Measurements from ENCODE around the gene IL24.

Gene IL24

GRCh38 chr1:206946261-206946660 lies 49.0 kb downstream of the IL24 start, which contains the start of gene PIGR:
TSS of gene PIGR (minus strand) at chr1:206946466. CDS start at chr1:206940531, 5,935 bp downstream.
- TF ChIP-seq CTCF (IDR thresholded peaks at IDR 0.05; ENCODE audit: borderline replicate concordance, insufficient read depth, low read depth, low read length), result no peak
- no peak within 1 kb of the TSS for H3K4me3 ChIP-seq (ENCODE audit: low read depth, low read length)

GRCh38 chr1:206947255-206947654 lies 50.0 kb downstream of the IL24 start:
- TF ChIP-seq CTCF (IDR thresholded peaks at IDR 0.05; ENCODE audit: borderline replicate concordance, insufficient read depth, low read depth, low read length), result no peak
- no peak overlapping the region for H3K4me3 ChIP-seq (ENCODE audit: low read depth, low read length)

GRCh38 chr1:206949208-206949607 lies 52.0 kb downstream of the IL24 start:
- no peak for TF ChIP-seq CTCF (IDR thresholded peaks at IDR 0.05; ENCODE audit: borderline replicate concordance, insufficient read depth, low read depth, low read length)

GRCh38 chr1:206949641-206950040 lies 52.4 kb downstream of the IL24 start:
- no peak for TF ChIP-seq CTCF (IDR thresholded peaks at IDR 0.05; ENCODE audit: borderline replicate concordance, insufficient read depth, low read depth, low read length)

More at GRCh38 chr1:206949208-206949607, 52.0 kb downstream of the IL24 start:
- no peak overlapping the region for H3K4me3 ChIP-seq (ENCODE audit: low read depth, low read length)

GRCh38 chr1:206951318-206952100 lies 54.3 kb downstream of the IL24 start:
- no peak overlapping the region for H3K4me3 ChIP-seq (ENCODE audit: low read depth, low read length)
- TF ChIP-seq CTCF (IDR thresholded peaks at IDR 0.05; ENCODE audit: borderline replicate concordance, insufficient read depth, low read depth, low read length), result no peak

More at GRCh38 chr1:206949641-206950040, 52.4 kb downstream of the IL24 start:
- no peak overlapping the region for H3K4me3 ChIP-seq (ENCODE audit: low read depth, low read length)

- no peak overlapping the region for H3K4me3 ChIP-seq (ENCODE audit: low read depth, low read length)
- TF ChIP-seq CTCF (IDR thresholded peaks at IDR 0.05; ENCODE audit: borderline replicate concordance, insufficient read depth, low read depth, low read length), result no peak
Observed at GRCh38 chr1:206952171-206952570, 54.9 kb downstream of the IL24 start.

GRCh38 chr1:206953126-206953525 lies 55.9 kb downstream of the IL24 start:
- H3K4me3 ChIP-seq (ENCODE audit: low read depth, low read length), result no peak overlapping the region
- no peak for TF ChIP-seq CTCF (IDR thresholded peaks at IDR 0.05; ENCODE audit: borderline replicate concordance, insufficient read depth, low read depth, low read length)

Data from GM12875 (cell line).